Upper lobe of right lung (tissue), 1 donor: Measurements from ENCODE around the gene LIN54. TPM values are rescaled to one million over a fixed set of nuclear protein-coding genes. Genes with fewer than 3 reads are reported as not detected.
"Not testable (repeated sequence)": the region's sequence is repeated elsewhere in the genome, so short reads cannot be mapped to it uniquely, and the experiment has no call there.

ENCODE experiments used
- ATAC-seq: fragments of 200-7000 bp; cut with Tn5 transposase; one replicate; pipeline ENCODE4 v1.9.1; 2020; ENCODE audit warnings: mild to moderate bottlenecking, moderate library complexity
- DNase-seq: peaks from one replicate; pipeline ENCODE4 v3.0.0-alpha.2; 2020
- H3K27ac ChIP-seq: fragments of 200-600 bp; one replicate; pipeline ENCODE4 v1.8.0; 2022
- H3K27me3 ChIP-seq: fragments of 200-600 bp; one replicate; pipeline ENCODE4 v1.8.0; 2022; ENCODE audit warnings: mild to moderate bottlenecking
- H3K36me3 ChIP-seq: fragments of 200-600 bp; one replicate; pipeline ENCODE4 v1.8.0; 2022
- H3K4me1 ChIP-seq: fragments of 200-600 bp; one replicate; pipeline ENCODE4 v1.8.0; 2022
- H3K4me3 ChIP-seq: fragments of 200-600 bp; one replicate; pipeline ENCODE4 v1.8.0; 2022; ENCODE audit warnings: mild to moderate bottlenecking
- H3K9me3 ChIP-seq: fragments of 200-600 bp; one replicate; pipeline ENCODE4 v1.8.0; 2022
- CTCF ChIP-seq: fragments of 200-600 bp; IDR thresholded peaks from one replicate; pipeline ENCODE4 v1.8.0; 2022; ENCODE audit warnings: antibody characterized with exemption
- intact Hi-C: fragments of 100-400 bp; cut with DNase I; formaldehyde crosslinking; loops from one replicate; pipeline ENCODE4 v1.11.0; 2022
- total RNA-seq: library from RNA; stranded (reverse); fragmentation: NEBNext Ultra II Directional; extraction: Animal tissue kit (Norgen Biotek cat#: 25700); gene quantifications from one replicate; pipeline ENCODE4 v1.2.1, GENCODE V29; 2021
- donor health status: DM: no; HTN: yes; CAD: no; lungs with severe emphysema.

Gene LIN54
- total RNA-seq, 1 donor from 2014 or later = 9.8 TPM

- Histone ChIP-seq H3K4me1 (no peaks in the 10 kb centered on the region), H3K36me3 (peaks cover 34% of the 10 kb centered on the region), H3K27me3 (no peaks in the 10 kb centered on the region), H3K4me3 (no peak overlapping the region), H3K9me3 (no peaks in the 10 kb centered on the region), H3K27ac (no peak overlapping the region)
- no peak for TF ChIP-seq CTCF
- ATAC-seq = no peak
- intact Hi-C loops = no loop called here
- DNase-seq = no peak
Observed at GRCh38 chr4:82930848-82931755, 79.5 kb downstream of the LIN54 start.

- no peak for DNase-seq
- H3K4me3 ChIP-seq = no peak overlapping the region
- no peaks in the 10 kb centered on the region for H3K9me3 ChIP-seq
- TF ChIP-seq CTCF = no peak
- no peaks in the 10 kb centered on the region for H3K27me3 ChIP-seq
- H3K4me1 ChIP-seq = no peaks in the 10 kb centered on the region
- H3K27ac ChIP-seq = no peak overlapping the region
- ATAC-seq = no peak
- intact Hi-C loops = no loop called here
- H3K36me3 ChIP-seq = peaks cover 13% of the 10 kb centered on the region
Observed at GRCh38 chr4:82921795-82922194, 88.8 kb downstream of the LIN54 start.

GRCh38 chr4:82919386-82919785 lies 91.2 kb downstream of the LIN54 start:
- intact Hi-C loops = no loop called here
- TF ChIP-seq CTCF = no peak
- ATAC-seq = no peak

GRCh38 chr4:82918091-82918490 lies 92.5 kb downstream of the LIN54 start:
- Histone ChIP-seq H3K4me3 (no peak overlapping the region), H3K36me3 (peaks cover 5% of the 10 kb centered on the region), H3K27ac (no peak overlapping the region), H3K4me1 (no peaks in the 10 kb centered on the region), H3K27me3 (no peaks in the 10 kb centered on the region), H3K9me3 (no peaks in the 10 kb centered on the region)
- intact Hi-C loops = no loop called here
- ATAC-seq (no peak), DNase-seq (no peak)
- no peak for TF ChIP-seq CTCF

More at GRCh38 chr4:82919386-82919785, 91.2 kb downstream of the LIN54 start:
- no peaks in the 10 kb centered on the region for H3K4me1 ChIP-seq
- H3K4me3 ChIP-seq = no peak overlapping the region
- H3K27ac ChIP-seq = no peak overlapping the region
- H3K27me3 ChIP-seq = no peaks in the 10 kb centered on the region
- DNase-seq = no peak
- peaks cover 5% of the 10 kb centered on the region for H3K36me3 ChIP-seq
- no peaks in the 10 kb centered on the region for H3K9me3 ChIP-seq

GRCh38 chr4:82913968-82914367 lies 96.7 kb downstream of the LIN54 start:
- H3K4me3 ChIP-seq, DNase-seq, ATAC-seq, intact Hi-C loops, H3K27me3 ChIP-seq, H3K9me3 ChIP-seq, H3K27ac ChIP-seq, H3K4me1 ChIP-seq: not testable (repeated sequence)
- H3K36me3 ChIP-seq = peaks cover 11% of the 10 kb centered on the region

GRCh38 chr4:82913305-82913704 lies 97.3 kb downstream of the LIN54 start:
- intact Hi-C loops = no loop called here
- TF ChIP-seq CTCF = no peak

More at GRCh38 chr4:82913305-82913704, 97.3 kb downstream of the LIN54 start:
- Histone ChIP-seq H3K27ac (no peak overlapping the region), H3K9me3 (no peaks in the 10 kb centered on the region), H3K27me3 (no peaks in the 10 kb centered on the region), H3K36me3 (peaks cover 17% of the 10 kb centered on the region), H3K4me3 (no peak overlapping the region), H3K4me1 (no peaks in the 10 kb centered on the region)
- no peak for DNase-seq
- no peak for ATAC-seq
